H1 (cell line): ENCODE measurements around the gene LRRIQ4. TPM values are rescaled to one million over a fixed set of nuclear protein-coding genes. Genes with fewer than 3 reads are reported as not detected.

Experiments
- BCL11A ChIP-seq, 2 experiments: IDR thresholded peaks; one replicate each; pipeline ENCODE4 v1.6.1; 2011; ENCODE audit warnings: low read depth in 2 of 2, low read length in 2 of 2, mild to moderate bottlenecking in 2 of 2
- CEBPB ChIP-seq: IDR thresholded peaks from 2 replicates; pipeline ENCODE4 v1.6.1; 2012; ENCODE audit warnings: low read depth, low read length
- CREB1 ChIP-seq: IDR thresholded peaks from 2 replicates; pipeline ENCODE4 v1.6.1; 2012; ENCODE audit warnings: inconsistent platforms
- JUND ChIP-seq: IDR thresholded peaks from 2 replicates; pipeline ENCODE4 v1.6.1; 2011; ENCODE audit warnings: mild to moderate bottlenecking, improper control_type of control experiment, low read length
- KDM4A ChIP-seq: IDR thresholded peaks from one replicate; pipeline ENCODE4 v1.7.1; 2012; ENCODE audit warnings: low read depth, mild to moderate bottlenecking, moderate library complexity, low read length, inconsistent platforms; ENCODE audit not compliant: severe bottlenecking
- RAD21 ChIP-seq, 2 experiments: IDR thresholded peaks in 1 of 2; conservative IDR thresholded peaks in 1 of 2; 2 replicates each; pipeline ENCODE4 v1.6.1; 2011; ENCODE audit warnings: low read depth in 2 of 2, low read length in 2 of 2, improper control_type of control experiment in 1 of 2, inconsistent platforms in 1 of 2, mild to moderate bottlenecking in 1 of 2, moderate library complexity in 1 of 2
- RXRA ChIP-seq: IDR thresholded peaks from 2 replicates; pipeline ENCODE4 v1.6.1; 2011; ENCODE audit warnings: low read depth, mild to moderate bottlenecking, low read length, moderate library complexity; ENCODE audit not compliant: insufficient read depth
- SP4 ChIP-seq: IDR thresholded peaks from 2 replicates; pipeline ENCODE4 v1.6.1; 2012; ENCODE audit warnings: low read length, inconsistent platforms
- SUZ12 ChIP-seq: fragments of 200-600 bp; sonication (generic); IDR thresholded peaks from 2 replicates; pipeline ENCODE4 v1.6.1; 2012; ENCODE audit warnings: mild to moderate bottlenecking, inconsistent platforms, low read length, moderate library complexity, mixed read lengths
- polyA plus RNA-seq, 7 experiments: library from polyadenylated mRNA; depleted of rRNA in 3 of 7; stranded (reverse) in 5 of 7; unstranded in 2 of 7; fragments of >200 nt in 5 of 7; fragments of 200-250 nt in 2 of 7; gene quantifications; 1 replicate in 5 of 7; 2 replicates in 1 of 7; 4 replicates in 1 of 7; pipeline versions ENCODE4 v1.2.1 to v1.2.3, GENCODE V29; 2011 to 2013; ENCODE audit warnings: missing spikeins in 2 of 7, mixed read lengths in 2 of 7
- total RNA-seq: library from RNA; stranded (reverse); fragmentation: NEBNext Ultra II Directional; extraction: Animal tissue kit (Norgen Biotek cat#: 25700); gene quantifications from 2 replicates; pipeline ENCODE4 v1.2.1, GENCODE V29; 2021
- TF ChIP-seq, protein P1 (sequence below): fragments of 300-600 bp; sonication (generic); IDR thresholded peaks from 2 replicates; pipeline ENCODE4 v1.7.1; 2012; ENCODE audit warnings: low read length, moderate library complexity, mild to moderate bottlenecking, inconsistent platforms; ENCODE audit not compliant: insufficient replicate concordance

The LRRIQ4 gene
- total and polyA plus RNA-seq, 2 of the 8 experiments (the other 6 are each of a cell fraction or from before 2014, with no cell fraction given) = 0.08 TPM; not detected in 1

- TF ChIP-seq RAD21 (IDR thresholded peaks at IDR 0.05 in 1 of 2, conservative IDR thresholded peaks at IDR 0.05 in 1 of 2; ENCODE audit: low read depth in 2 of 2, low read length in 2 of 2) (no peak; a peak in 1 of 4 replicates), RXRA (no peak), JUND (no peak), BCL11A (IDR thresholded peaks at IDR 0.05; ENCODE audit: low read depth in 2 of 2, low read length in 2 of 2) (no peak), SUZ12 (no peak), SP4 (no peak), CREB1 (peak; percentile 63), CEBPB (no peak), KDM4A (peak; percentile 65)
- TF ChIP-seq, protein P1, sequence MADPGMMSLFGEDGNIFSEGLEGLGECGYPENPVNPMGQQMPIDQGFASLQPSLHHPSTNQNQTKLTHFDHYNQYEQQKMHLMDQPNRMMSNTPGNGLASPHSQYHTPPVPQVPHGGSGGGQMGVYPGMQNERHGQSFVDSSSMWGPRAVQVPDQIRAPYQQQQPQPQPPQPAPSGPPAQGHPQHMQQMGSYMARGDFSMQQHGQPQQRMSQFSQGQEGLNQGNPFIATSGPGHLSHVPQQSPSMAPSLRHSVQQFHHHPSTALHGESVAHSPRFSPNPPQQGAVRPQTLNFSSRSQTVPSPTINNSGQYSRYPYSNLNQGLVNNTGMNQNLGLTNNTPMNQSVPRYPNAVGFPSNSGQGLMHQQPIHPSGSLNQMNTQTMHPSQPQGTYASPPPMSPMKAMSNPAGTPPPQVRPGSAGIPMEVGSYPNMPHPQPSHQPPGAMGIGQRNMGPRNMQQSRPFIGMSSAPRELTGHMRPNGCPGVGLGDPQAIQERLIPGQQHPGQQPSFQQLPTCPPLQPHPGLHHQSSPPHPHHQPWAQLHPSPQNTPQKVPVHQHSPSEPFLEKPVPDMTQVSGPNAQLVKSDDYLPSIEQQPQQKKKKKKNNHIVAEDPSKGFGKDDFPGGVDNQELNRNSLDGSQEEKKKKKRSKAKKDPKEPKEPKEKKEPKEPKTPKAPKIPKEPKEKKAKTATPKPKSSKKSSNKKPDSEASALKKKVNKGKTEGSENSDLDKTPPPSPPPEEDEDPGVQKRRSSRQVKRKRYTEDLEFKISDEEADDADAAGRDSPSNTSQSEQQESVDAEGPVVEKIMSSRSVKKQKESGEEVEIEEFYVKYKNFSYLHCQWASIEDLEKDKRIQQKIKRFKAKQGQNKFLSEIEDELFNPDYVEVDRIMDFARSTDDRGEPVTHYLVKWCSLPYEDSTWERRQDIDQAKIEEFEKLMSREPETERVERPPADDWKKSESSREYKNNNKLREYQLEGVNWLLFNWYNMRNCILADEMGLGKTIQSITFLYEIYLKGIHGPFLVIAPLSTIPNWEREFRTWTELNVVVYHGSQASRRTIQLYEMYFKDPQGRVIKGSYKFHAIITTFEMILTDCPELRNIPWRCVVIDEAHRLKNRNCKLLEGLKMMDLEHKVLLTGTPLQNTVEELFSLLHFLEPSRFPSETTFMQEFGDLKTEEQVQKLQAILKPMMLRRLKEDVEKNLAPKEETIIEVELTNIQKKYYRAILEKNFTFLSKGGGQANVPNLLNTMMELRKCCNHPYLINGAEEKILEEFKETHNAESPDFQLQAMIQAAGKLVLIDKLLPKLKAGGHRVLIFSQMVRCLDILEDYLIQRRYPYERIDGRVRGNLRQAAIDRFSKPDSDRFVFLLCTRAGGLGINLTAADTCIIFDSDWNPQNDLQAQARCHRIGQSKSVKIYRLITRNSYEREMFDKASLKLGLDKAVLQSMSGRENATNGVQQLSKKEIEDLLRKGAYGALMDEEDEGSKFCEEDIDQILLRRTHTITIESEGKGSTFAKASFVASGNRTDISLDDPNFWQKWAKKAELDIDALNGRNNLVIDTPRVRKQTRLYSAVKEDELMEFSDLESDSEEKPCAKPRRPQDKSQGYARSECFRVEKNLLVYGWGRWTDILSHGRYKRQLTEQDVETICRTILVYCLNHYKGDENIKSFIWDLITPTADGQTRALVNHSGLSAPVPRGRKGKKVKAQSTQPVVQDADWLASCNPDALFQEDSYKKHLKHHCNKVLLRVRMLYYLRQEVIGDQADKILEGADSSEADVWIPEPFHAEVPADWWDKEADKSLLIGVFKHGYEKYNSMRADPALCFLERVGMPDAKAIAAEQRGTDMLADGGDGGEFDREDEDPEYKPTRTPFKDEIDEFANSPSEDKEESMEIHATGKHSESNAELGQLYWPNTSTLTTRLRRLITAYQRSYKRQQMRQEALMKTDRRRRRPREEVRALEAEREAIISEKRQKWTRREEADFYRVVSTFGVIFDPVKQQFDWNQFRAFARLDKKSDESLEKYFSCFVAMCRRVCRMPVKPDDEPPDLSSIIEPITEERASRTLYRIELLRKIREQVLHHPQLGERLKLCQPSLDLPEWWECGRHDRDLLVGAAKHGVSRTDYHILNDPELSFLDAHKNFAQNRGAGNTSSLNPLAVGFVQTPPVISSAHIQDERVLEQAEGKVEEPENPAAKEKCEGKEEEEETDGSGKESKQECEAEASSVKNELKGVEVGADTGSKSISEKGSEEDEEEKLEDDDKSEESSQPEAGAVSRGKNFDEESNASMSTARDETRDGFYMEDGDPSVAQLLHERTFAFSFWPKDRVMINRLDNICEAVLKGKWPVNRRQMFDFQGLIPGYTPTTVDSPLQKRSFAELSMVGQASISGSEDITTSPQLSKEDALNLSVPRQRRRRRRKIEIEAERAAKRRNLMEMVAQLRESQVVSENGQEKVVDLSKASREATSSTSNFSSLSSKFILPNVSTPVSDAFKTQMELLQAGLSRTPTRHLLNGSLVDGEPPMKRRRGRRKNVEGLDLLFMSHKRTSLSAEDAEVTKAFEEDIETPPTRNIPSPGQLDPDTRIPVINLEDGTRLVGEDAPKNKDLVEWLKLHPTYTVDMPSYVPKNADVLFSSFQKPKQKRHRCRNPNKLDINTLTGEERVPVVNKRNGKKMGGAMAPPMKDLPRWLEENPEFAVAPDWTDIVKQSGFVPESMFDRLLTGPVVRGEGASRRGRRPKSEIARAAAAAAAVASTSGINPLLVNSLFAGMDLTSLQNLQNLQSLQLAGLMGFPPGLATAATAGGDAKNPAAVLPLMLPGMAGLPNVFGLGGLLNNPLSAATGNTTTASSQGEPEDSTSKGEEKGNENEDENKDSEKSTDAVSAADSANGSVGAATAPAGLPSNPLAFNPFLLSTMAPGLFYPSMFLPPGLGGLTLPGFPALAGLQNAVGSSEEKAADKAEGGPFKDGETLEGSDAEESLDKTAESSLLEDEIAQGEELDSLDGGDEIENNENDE = peak; percentile 60
Observed at GRCh38 chr3:169769287-169770181, 43.1 kb upstream of the LRRIQ4 start, which contains the start of gene ACTRT3 (continued).
